Left lobe of liver (tissue), 2 donors: ENCODE results near the gene AK5. TPM values are rescaled to one million over a fixed set of nuclear protein-coding genes. Genes with fewer than 3 reads are reported as not detected.
"Not testable (repeated sequence)": the region's sequence is repeated elsewhere in the genome, so short reads cannot be mapped to it uniquely, and the experiment has no call there.

Experiments used
- ATAC-seq: fragments of 200-7000 bp; cut with Tn5 transposase; one replicate; pipeline ENCODE4 v1.9.1; 2020; ENCODE audit warnings: mild to moderate bottlenecking, moderate library complexity
- DNase-seq: peaks from one replicate; pipeline ENCODE4 v3.0.0-alpha.2; 2020; ENCODE audit warnings: low spot score
- total RNA-seq: library from RNA; stranded (reverse); gene quantifications from one replicate; pipeline ENCODE4 v1.2.1, GENCODE V29; 2021
- donor health status: DM: no; HTN: no; CAD: no; lungs with moderate emphysema.
- donor health status: DM: no; HTN: yes; CAD: no.

The AK5 gene
- total RNA-seq, 1 donor from 2014 or later = 0.15 TPM

DNA sequence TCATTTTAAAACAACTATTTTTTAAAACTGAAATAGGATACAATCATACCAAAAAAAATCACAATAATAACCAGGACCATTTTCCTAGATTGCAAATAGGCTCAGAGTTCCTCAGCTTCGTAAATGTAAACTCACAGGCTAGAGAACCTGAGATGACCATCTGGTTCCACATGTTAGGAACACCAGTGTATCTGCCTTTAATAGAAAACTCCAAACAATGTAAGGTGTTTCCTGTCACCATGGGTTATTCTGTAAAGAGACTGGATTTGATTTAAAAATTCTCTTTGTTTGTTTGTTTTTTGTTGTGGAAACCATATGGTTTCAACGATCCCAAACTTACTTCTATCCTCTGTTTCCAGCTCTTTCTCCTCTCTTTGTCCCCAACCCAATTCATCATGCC, 203.1 kb downstream of the AK5 start:
- DNase-seq (no peak), ATAC-seq (no peak)

DNA sequence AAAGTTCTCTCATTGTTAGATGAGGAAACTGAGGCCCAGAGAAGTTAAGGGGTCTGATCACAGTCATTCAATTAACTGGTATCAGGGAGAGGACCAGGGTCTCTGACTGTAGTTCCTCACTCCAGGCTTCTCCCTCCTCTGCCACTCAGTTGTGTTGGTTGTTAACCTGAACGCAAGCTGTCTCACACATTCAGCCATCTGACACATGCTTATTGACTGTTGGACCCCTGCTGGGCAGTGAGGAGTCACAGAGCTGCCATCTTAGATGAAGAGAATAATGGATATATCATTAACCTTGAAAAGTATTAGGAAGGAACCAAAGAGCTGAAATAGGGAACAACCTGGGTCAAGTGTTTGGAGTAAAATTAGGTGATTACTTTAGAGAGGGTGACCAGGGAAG, 205.8 kb downstream of the AK5 start:
- DNase-seq = no peak
- no peak for ATAC-seq

- DNase-seq = no peak
Measured at GRCh38 chr1:77489910-77490309, 208.1 kb downstream of the AK5 start.

GRCh38 chr1:77494026-77494425, 212.2 kb downstream of the AK5 start:
- ATAC-seq = no peak
- DNase-seq = no peak

More at GRCh38 chr1:77489910-77490309, 208.1 kb downstream of the AK5 start:
- ATAC-seq = no peak

GRCh38 chr1:77498918-77499317, 217.1 kb downstream of the AK5 start:
- ATAC-seq (no peak), DNase-seq (no peak)

- no peak for DNase-seq
- ATAC-seq = no peak
Measured at GRCh38 chr1:77499466-77499865, 217.6 kb downstream of the AK5 start.

DNA sequence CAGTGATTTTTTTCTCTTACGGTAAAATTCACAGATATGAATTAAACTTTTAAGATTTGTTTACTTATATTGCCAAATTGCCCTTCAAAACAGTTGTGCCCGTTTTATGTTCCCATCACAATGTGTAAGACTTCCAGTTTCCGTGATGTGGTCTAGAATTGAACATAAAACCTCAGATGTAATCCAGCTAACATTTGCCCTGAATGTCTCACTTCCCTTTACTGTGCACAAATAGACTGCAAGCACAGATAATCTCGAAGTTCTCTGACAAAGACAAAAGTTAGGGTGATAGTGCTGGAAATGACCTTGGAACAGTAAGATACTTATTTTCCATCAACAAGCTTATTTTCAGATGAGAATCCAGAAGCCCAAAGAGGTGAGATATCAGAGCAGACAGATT, 223.2 kb downstream of the AK5 start:
- DNase-seq = no peak
- no peak for ATAC-seq

DNA sequence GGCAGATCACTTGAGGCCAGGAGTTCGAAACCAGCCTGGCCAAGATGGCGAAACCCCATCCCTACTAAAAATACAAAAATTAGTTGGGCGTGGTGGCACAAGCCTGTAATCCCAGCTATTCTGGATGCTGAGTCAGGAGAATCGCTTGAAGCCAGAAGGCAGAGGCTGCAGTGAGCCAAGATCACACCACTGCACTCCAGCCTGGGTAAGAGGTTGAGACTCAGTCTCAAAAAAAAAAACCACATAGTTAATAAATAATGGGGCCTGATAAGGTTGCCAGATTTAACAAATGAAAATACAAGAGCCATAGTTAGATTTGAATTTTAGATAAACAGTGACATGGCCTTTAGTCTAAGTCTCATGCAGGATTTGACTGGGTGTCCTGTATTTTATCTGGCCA, 225.0 kb downstream of the AK5 start:
- no peak for DNase-seq
- no peak for ATAC-seq

DNA sequence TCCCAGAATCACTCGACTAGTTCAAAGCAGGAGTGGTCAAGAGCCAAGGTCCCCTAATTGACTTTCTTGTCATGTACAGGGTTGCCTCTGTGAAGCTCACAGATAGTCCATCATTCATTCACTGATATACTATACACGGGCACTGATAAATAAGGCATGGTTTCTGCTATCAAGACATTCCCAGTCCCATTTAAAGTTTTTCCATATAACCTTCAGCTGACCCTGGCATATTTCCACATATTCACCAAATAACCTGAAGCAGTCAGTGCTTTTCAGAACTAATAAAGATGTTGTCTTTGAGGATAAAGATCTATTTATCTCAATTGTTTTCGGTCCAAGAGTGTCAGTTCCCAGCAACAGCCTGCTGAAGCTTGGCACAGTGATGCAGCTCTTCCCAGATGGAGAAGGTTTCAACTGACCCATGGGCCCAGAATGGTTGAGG, 227.3 kb downstream of the AK5 start:
- DNase-seq (no peak), ATAC-seq (no peak)

DNA sequence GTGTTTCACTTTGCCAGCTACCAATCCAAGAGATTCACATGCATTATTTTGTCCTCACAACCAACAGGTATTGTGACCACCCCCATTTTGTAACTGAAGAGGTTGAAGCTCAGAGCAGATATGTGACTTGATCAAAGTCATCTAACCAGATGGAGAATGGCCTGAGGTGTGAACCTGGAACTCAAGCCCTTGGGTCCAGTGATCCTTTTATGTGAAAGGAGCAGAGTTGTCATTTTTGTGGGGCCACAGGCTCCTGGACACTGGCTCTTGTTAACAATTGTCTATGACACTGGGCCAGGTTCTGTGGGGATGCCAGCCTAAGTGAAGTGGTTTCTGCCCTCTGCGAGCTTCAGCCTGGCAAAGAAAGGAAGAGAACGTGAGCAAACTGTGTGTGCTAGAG, 228.1 kb downstream of the AK5 start:
- no peak for ATAC-seq
- DNase-seq = no peak

DNA sequence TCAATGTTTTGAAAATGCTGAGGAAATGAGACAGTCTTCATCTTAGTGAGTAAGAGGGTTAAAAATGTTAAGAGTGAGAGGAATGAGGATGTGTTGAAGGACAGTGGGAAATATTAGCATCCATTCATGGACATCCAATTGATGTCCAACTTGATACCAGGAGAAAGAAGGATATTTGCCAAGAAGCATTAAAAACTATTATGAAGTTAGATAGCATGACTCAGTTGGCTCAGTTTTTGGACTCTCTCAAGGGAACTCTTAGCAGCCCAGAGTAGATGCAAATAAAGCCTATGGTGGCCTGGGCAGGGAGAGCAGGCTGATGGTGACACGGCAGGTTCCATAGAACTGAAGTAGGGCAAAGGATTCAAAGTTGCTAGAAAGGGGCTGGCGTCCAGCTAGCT, 229.6 kb downstream of the AK5 start:
- no peak for ATAC-seq

GRCh38 chr1:77512650-77513049, 230.8 kb downstream of the AK5 start:
- not testable (repeated sequence) for DNase-seq, ATAC-seq

More for the DNA sequence above, 229.6 kb downstream of the AK5 start:
- DNase-seq = no peak

DNA sequence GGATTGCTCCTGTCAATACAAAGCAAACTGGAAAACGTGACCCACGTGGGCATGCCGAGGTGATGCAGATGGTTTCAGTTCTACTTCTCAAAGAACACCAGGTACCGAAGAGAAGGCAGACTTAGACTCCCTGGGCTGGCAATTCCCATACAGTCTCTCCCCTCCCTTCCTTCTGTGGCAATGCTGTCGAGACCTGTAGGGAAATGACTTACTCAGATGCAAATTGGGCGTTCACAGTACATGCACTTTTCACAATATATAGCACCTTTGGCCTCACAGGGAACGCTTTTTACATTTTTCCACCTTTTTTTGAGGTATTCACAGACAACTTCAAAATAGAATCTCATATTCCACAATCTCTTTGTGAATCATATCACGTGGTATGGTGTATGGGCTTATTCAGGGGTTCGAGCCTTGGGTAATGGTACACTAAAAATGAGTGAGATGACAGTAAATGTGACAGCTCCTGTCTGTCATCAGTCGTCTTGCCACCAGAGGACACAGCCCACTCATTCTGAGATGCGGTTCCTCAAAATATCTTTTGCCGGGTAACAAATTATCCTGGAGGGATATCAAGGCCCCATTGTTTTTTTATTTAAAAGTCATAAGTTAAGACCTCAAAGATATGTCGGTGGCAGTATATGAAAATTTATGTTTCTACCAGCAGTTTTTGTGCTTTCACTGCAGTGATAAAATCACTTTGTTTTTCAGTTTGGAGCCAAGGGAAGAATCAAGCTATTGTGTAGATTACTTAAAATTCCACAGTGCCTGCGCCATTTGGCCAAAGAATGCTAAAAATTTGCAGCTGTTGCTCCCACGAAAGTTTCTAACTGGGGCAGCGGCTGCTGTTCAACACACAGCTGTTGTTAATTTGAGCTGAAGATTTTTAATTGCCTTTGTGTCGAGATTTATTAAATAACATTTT, 232.3 kb downstream of the AK5 start:
- DNase-seq = no peak
- ATAC-seq = no peak

DNA sequence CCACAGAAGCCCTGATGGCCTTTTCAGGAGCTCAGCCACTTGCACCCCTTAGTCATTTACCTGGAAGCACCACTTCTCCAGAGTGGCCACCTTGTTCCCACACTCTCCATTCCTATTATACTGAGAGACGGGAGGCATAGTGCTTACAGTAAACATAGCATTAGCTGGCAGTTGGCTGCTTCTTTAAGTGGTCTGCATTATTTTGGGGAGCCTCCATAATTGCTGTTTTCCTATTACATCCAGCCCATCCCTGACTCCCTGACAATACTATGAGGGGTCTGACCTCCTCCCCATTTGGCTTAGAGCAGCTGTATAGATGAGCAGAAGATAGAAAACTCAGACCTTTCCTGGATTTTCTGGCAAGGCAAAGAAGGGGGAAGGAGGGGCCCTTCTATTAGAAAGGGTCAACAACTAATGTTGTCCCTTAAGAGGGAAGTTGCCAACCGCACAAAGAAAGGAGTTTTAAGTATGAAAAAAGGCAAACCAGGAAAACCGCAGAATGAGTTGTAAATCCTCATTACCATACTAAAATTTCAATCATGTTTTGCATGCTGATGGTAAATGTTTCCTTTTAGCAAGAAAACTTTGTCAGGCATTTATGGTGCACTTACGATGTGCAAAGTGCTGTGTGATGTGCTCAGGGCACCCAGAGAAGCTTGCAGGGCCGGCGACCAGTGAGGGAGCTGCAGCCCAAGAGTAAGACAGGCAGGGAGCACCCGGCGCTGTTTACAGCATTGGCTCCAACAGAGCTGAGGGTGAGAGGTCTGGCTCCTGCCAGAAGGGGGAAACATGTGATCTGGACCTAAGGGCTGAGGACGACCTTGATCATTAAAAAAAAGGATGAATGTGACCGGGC, 233.3 kb downstream of the AK5 start:
- DNase-seq (no peak), ATAC-seq (peak; percentile 36)

- no peak for DNase-seq
- ATAC-seq = no peak
Measured at GRCh38 chr1:77516106-77516505, 234.3 kb downstream of the AK5 start.

DNA sequence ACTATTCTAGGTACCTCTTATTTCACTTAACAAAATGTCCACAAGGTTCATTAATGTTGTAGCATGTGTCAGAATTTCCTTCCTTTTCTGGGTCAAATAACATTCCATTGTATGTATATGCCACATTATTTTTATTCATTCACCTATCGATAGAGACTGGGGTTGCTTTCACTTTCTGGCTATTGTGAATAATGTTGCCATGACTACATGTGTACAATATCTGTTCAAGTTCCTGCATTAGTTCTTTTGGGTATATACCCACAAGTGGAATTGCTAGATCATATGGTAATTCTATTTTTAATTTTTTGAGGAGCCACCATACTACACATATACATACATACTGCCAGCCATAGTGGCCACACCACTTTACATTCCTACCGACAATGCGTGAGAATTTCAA, 242.2 kb downstream of the AK5 start:
- no peak for DNase-seq
- no peak for ATAC-seq

- DNase-seq, ATAC-seq: not testable (repeated sequence)
Measured at GRCh38 chr1:77531149-77531548, 249.3 kb downstream of the AK5 start.

DNA sequence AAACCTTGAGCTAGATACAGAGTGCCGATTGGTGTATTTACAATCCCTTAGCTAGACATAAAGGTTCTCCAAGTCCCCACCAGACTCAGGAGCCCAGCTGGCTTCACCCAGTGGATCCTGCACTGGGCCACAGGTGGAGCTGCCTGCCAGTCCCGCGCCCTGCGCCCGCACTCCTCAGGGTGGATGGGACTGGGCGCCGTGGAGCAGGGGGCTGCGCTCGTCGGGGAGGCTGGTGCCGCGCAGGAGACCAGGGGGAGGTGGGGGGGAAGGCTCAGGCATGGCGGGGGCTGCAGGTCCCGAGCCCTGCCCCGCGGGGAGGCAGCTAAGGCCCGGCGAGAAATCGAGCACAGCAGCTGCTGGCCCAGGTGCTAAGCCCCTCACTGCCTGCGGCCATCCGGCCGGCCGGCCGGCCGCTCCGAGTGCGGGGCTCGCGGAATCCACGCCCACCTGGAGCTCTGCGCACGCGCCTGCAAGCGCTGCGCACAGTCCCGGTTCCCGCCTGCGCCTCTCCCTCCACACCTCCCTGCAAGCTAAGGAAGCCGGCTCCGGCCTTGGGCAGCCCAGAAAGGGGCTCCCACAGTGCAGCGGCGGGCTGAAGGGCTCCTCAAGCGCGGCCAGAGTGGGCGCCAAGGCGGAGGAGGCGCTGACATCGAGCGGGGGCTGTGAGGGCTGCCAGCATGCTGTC, 249.9 kb downstream of the AK5 start:
- ATAC-seq, DNase-seq: not testable (repeated sequence)

- DNase-seq (no peak), ATAC-seq (no peak)
Measured at GRCh38 chr1:77532641-77533040, 250.8 kb downstream of the AK5 start.

DNA sequence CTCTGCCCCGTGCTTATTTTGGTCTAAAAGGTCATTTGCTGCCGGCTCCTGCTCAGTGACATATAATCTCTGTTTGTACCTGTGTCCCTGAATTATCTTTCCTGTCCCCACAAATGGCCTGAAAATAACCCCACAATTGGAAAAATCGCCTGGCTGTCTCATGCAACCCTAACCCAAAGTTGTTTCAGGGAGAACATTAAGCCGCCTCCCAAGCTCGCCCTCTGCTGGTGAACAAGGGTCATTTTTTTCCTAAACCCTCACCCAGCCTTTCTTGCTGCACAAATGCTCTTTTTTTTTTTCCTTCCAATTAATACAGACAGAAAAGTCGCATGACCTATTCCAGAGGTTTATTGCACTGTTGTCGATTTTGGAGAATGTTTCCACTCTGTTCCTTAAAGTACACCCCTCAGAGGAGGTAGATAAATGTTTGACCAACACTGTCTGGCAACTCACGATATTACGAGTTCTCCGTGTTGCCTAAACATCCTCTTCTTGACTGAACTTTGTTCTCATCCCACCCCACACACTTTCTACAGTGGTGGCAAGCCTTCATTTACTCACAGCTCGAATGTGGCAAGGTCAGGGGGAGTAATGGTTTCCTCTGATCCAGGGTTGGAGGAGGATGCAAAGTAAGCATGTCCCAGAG, 252.0 kb downstream of the AK5 start:
- DNase-seq = peak; percentile 56

GRCh38 chr1:77534456-77534855, 252.6 kb downstream of the AK5 start:
- DNase-seq = no peak
- no peak for ATAC-seq

More for the DNA sequence above, 252.0 kb downstream of the AK5 start:
- peak; percentile 93 for ATAC-seq
